Adrenal gland (tissue), 12 donors: ENCODE measurements around the gene OR5A2. TPM values are rescaled to one million over a fixed set of nuclear protein-coding genes. Genes with fewer than 3 reads are reported as not detected.

Experiments
- DNase-seq, 7 donors: peaks; one replicate each; pipeline ENCODE4 v3.0.0-alpha.2; 2019 to 2020
- H3K27ac ChIP-seq, 5 donors: fragments of 200-600 bp; sonication (generic) in 4 of 5; 1 replicate in 3 of 5; 2 replicates in 2 of 5; pipeline versions ENCODE4 v1.5.1 to v1.8.0; 2016 to 2020; ENCODE audit warnings: mild to moderate bottlenecking in 1 of 5
- H3K27me3 ChIP-seq: fragments of 200-600 bp; 2 replicates; pipeline ENCODE4 v1.8.0; 2021
- H3K36me3 ChIP-seq, 2 donors: fragments of 200-600 bp; replicated peaks in 1 of 2; 1 replicate in 1 of 2; 2 replicates in 1 of 2; pipeline versions ENCODE4 v1.5.1 to v1.8.0; 2018 to 2022
- H3K4me1 ChIP-seq, 2 donors: fragments of 200-600 bp; replicated peaks in 1 of 2; 1 replicate in 1 of 2; 2 replicates in 1 of 2; pipeline versions ENCODE4 v1.5.1 to v1.8.0; 2018 to 2021
- H3K4me3 ChIP-seq, 4 donors: fragments of 200-600 bp; sonication (generic) in 3 of 4; one replicate each; pipeline ENCODE4 v1.5.1; 2016 to 2018
- H3K9me3 ChIP-seq, 3 donors: fragments of 200-600 bp; sonication (generic) in 1 of 3; replicated peaks in 1 of 3; 1 replicate in 2 of 3; 2 replicates in 1 of 3; pipeline versions ENCODE4 v1.5.1 to v1.8.0; 2016 to 2021
- CTCF ChIP-seq, 6 experiments: fragments of 450-650 bp in 4 of 6; fragments of 200-600 bp in 2 of 6; sonication (generic) in 1 of 6; IDR thresholded peaks; 1 replicate in 5 of 6; 2 replicates in 1 of 6; pipeline versions ENCODE4 v1.5.1 to v1.8.0; 2016 to 2021; ENCODE audit warnings: antibody characterized with exemption in 6 of 6, mild to moderate bottlenecking in 2 of 6, moderate library complexity in 1 of 6
- POLR2A ChIP-seq, 2 donors: fragments of 450-650 bp; IDR thresholded peaks; one replicate each; pipeline ENCODE4 v1.6.1; 2017; ENCODE audit warnings: antibody characterized with exemption in 2 of 2, mild to moderate bottlenecking in 2 of 2, moderate library complexity in 1 of 2
- WGBS, 4 donors: extraction: QIAGEN DNeasy Blood & Tissue Kit in 2 of 4; methylation state at CpG; one replicate each; pipeline versions ENCODE4 v1.1.5 to v1.1.7; 2013 to 2017; 5-methylcytosine and 5-hydroxymethylcytosine counted together
- intact Hi-C, 2 donors: fragments of 100-400 bp; cut with DNase I; formaldehyde crosslinking; loops; one replicate each; pipeline versions ENCODE4 v1.14.1 to v1.15.0; 2022 to 2023
- polyA plus RNA-seq, 3 donors: library from polyadenylated mRNA; stranded (reverse); fragments of 200-250 nt in 2 of 3; fragments of 350-450 nt in 1 of 3; fragmentation: Illumina TruSeq in 1 of 3; extraction: RNeasy Lipid Tissue Mini Kit (QIAGEN cat#74804) in 1 of 3; gene quantifications; one replicate each; pipeline ENCODE4 v1.2.3, GENCODE V29; 2013 to 2014
- total RNA-seq, 9 donors: library from RNA; depleted of rRNA in 4 of 9; stranded (reverse); fragments of >200 nt in 4 of 9; fragments of 120-200 nt in 1 of 9; fragmentation: NEBNext Ultra II Directional in 1 of 9; extraction: Animal tissue kit (Norgen Biotek cat#: 25700) in 1 of 9; gene quantifications; one replicate each; pipeline versions ENCODE4 v1.1.0 to v1.2.4, GENCODE V29; 2013 to 2023
- donor health status: healthy with polysubstance abuse.
- donor health status: Bipolar disorder and iron deficiency.
- donor health status: DM: yes; HTN: yes; CAD: no.
- donor health status: DM: no; HTN: no; CAD: no.
- donor health status: DM: no; HTN: no; CAD: no.
- donor health status: DM: yes; HTN: yes; CAD: no.

Gene OR5A2
- total and polyA plus RNA-seq, 12 donors: not detected

- Histone ChIP-seq H3K36me3 (no peaks in the 10 kb centered on the region), H3K27me3 (no peaks in the 10 kb centered on the region), H3K27ac (no peak overlapping the region), H3K9me3 (no peaks in the 10 kb centered on the region), H3K4me3 (no peak overlapping the region), H3K4me1 (no peaks in the 10 kb centered on the region)
- intact Hi-C loops: no loop called here
- no peak for DNase-seq
- WGBS, 4 donors: 68 to 76% (median 74%) methylated on average over 1 of the region's 1 CpG
- TF ChIP-seq POLR2A (IDR thresholded peaks at IDR 0.05): no peak
Measured at GRCh38 chr11:59415111-59415510, 11.1 kb downstream of the OR5A2 start.

DNA sequence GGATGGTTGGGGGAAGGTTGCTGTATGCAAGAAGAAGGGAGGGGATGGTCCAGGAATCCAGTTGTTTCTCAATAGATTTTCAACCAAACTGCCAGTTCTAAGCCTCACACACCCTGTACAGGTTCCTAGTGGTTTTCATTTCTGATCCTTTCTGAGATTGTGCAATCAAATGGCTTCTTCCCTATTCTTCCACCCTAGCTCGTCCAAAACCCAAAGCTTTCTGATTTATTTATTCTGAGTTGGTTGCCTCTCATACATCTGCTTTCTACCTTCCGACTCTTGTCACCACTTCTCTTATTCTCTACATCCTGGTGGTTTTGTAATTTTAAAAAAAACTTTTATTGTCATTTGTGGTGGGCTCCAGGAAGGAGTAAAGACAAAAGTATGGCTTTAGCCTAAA lies 12.6 kb downstream of the OR5A2 start:
- TF ChIP-seq CTCF (IDR thresholded peaks at IDR 0.05) (no peak), POLR2A (IDR thresholded peaks at IDR 0.05) (no peak)
- intact Hi-C loops: no loop called here
- 47 to 61% (median 51%) methylated on average over 2 of the region's 2 CpGs for WGBS, 4 donors
- DNase-seq: no peak
- Histone ChIP-seq H3K36me3 (no peaks in the 10 kb centered on the region), H3K27ac (no peak overlapping the region), H3K4me1 (no peaks in the 10 kb centered on the region), H3K27me3 (no peaks in the 10 kb centered on the region), H3K9me3 (no peaks in the 10 kb centered on the region), H3K4me3 (no peak overlapping the region)

DNA sequence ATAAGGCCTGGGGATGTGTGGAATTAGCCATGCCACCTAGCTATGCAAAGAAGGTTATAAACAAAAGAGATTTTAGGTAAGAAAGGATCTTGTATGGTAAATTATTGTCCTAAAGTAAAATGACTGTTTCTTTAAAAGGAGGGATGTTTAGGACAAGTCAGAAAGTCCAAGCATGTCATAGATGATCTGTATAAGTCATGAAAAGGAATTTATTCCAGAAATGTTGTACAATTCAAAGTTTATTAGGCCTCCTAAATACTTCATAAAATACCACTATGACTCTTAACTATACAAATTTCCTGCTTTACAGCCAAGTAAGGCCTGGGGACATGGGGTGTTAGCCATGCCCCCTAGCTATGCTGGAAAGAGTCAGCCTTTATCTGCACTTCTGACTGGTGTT lies 22.7 kb downstream of the OR5A2 start:
- H3K4me3 ChIP-seq: no peak overlapping the region
- TF ChIP-seq CTCF (IDR thresholded peaks at IDR 0.05) (no peak), POLR2A (IDR thresholded peaks at IDR 0.05) (no peak)
- DNase-seq: no peak
- H3K9me3 ChIP-seq: no peaks in the 10 kb centered on the region
- H3K4me1 ChIP-seq: no peaks in the 10 kb centered on the region
- H3K27ac ChIP-seq: no peak overlapping the region
- intact Hi-C loops: no loop called here
- H3K36me3 ChIP-seq: no peaks in the 10 kb centered on the region
- no peaks in the 10 kb centered on the region for H3K27me3 ChIP-seq

DNA sequence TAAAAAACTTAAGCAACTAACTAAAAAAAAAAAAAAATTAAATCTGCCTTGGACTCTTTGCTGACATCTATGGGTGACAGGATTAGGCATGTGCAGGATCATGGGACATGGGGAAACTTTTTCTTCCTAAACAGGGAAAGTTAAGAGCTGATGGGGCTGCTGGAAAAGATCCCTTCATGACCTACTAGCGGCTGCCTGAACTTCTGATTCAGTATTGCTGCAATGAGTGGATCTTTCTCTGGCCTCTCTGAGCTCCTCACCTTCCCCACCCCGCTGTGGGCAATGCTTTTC lies 25.0 kb downstream of the OR5A2 start:
- H3K36me3 ChIP-seq: no peaks in the 10 kb centered on the region
- H3K27ac ChIP-seq: no peak overlapping the region
- no peak for DNase-seq
- 49 to 73% (median 68%) methylated on average over 2 of the region's 2 CpGs for WGBS, 4 donors
- TF ChIP-seq POLR2A (IDR thresholded peaks at IDR 0.05) (no peak), CTCF (IDR thresholded peaks at IDR 0.05) (no peak)
- H3K4me1 ChIP-seq: no peaks in the 10 kb centered on the region
- no peaks in the 10 kb centered on the region for H3K9me3 ChIP-seq
- intact Hi-C loops: no loop called here
- no peaks in the 10 kb centered on the region for H3K27me3 ChIP-seq
- no peak overlapping the region for H3K4me3 ChIP-seq

GRCh38 chr11:59400461-59401261 lies 25.6 kb downstream of the OR5A2 start:
- no peak for DNase-seq
- H3K27ac ChIP-seq: no peak overlapping the region
- intact Hi-C loops: no loop called here
- TF ChIP-seq POLR2A (IDR thresholded peaks at IDR 0.05): no peak
- no peak for TF ChIP-seq CTCF (IDR thresholded peaks at IDR 0.05)
- H3K36me3 ChIP-seq: no peaks in the 10 kb centered on the region
- no peak overlapping the region for H3K4me3 ChIP-seq
- WGBS, 4 donors: 66 to 81% (median 72%) methylated on average over 3 of the region's 3 CpGs
- H3K4me1 ChIP-seq: no peaks in the 10 kb centered on the region
- no peaks in the 10 kb centered on the region for H3K27me3 ChIP-seq
- H3K9me3 ChIP-seq: no peaks in the 10 kb centered on the region
